Nephron (organoid): Measurements from ENCODE around the gene TXN.

Source experiments
- H3K27ac Mint-ChIP-seq, 3 experiments: 2 replicates each; pipeline ENCODE4 v1.8.0; 2020; ENCODE audit warnings: mixed read lengths in 3 of 3, mild to moderate bottlenecking in 2 of 3, moderate library complexity in 1 of 3
- H3K27me3 Mint-ChIP-seq: 2 replicates; pipeline ENCODE4 v1.8.0; 2021; ENCODE audit warnings: low read depth, mild to moderate bottlenecking, moderate library complexity, mixed read lengths
- H3K36me3 Mint-ChIP-seq: 2 replicates; pipeline ENCODE4 v1.8.0; 2020; ENCODE audit warnings: low read depth, mixed read lengths
- H3K4me1 Mint-ChIP-seq: 2 replicates; pipeline ENCODE4 v1.8.0; 2020; ENCODE audit warnings: mixed read lengths
- H3K4me3 Mint-ChIP-seq, 3 experiments: 2 replicates each; pipeline ENCODE4 v1.8.0; 2020; ENCODE audit warnings: mild to moderate bottlenecking in 3 of 3, mixed read lengths in 3 of 3, moderate library complexity in 2 of 3
- H3K9me3 Mint-ChIP-seq: 2 replicates; pipeline ENCODE4 v1.8.0; 2020; ENCODE audit warnings: mixed read lengths
- TF ChIP-seq, protein P1 (sequence below), 3 experiments: fragments of 200-600 bp; sonication (generic); IDR thresholded peaks; one replicate each; pipeline ENCODE4 v1.5.0; 2021; ENCODE audit warnings: antibody characterized with exemption in 3 of 3; ENCODE audit not compliant: unreplicated experiment in 3 of 3

The TXN gene

DNA sequence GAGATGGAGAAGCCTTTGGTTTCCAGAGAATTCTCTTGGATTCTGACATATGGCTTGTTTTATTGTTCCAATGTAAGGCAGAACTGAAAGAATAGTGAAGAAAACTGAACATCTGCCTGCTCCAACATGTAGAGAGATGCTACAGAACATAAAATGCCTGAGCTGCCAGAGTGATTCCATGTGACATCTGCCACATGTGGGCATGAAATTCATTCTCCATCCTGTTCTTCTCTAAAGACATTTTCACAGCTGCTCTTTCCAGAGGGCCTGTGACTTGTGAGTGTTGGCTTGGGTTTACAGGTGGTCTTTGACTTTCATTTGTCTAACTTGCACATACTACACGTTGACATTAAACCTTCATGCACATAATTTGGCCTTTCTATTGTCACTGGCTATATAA, 33.7 kb upstream of the TXN start:
- Mint-ChIP-seq H3K4me1 (no peaks in the 10 kb centered on the region), H3K4me3 (no peak overlapping the region), H3K27ac (no peak overlapping the region), H3K36me3 (no peaks in the 10 kb centered on the region), H3K27me3 (peaks cover 4% of the 10 kb centered on the region), H3K9me3 (no peaks in the 10 kb centered on the region)
- TF ChIP-seq, protein P1, sequence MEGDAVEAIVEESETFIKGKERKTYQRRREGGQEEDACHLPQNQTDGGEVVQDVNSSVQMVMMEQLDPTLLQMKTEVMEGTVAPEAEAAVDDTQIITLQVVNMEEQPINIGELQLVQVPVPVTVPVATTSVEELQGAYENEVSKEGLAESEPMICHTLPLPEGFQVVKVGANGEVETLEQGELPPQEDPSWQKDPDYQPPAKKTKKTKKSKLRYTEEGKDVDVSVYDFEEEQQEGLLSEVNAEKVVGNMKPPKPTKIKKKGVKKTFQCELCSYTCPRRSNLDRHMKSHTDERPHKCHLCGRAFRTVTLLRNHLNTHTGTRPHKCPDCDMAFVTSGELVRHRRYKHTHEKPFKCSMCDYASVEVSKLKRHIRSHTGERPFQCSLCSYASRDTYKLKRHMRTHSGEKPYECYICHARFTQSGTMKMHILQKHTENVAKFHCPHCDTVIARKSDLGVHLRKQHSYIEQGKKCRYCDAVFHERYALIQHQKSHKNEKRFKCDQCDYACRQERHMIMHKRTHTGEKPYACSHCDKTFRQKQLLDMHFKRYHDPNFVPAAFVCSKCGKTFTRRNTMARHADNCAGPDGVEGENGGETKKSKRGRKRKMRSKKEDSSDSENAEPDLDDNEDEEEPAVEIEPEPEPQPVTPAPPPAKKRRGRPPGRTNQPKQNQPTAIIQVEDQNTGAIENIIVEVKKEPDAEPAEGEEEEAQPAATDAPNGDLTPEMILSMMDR (IDR thresholded peaks at IDR 0.05; ENCODE audit: unreplicated experiment in 3 of 3), result no peak

DNA sequence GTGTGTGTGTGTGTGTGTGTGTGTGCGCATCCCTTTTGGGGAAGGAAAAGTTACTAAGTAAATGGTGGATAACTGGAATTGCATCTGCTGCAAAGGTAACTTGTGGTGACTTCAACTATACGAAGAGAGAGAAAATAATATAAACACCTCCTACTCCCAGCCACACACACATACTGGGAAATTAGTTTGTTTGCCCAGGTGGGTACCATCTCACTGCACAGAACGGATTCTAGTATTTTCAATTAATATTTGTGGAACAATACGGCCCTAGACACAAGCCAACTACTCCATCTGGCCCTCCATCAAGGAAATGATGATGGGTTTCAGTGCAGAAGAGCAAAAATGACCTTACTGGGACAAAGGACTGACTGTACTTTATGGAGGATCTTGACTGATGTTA, 32.2 kb upstream of the TXN start:
- H3K4me3 Mint-ChIP-seq, result no peak overlapping the region

DNA sequence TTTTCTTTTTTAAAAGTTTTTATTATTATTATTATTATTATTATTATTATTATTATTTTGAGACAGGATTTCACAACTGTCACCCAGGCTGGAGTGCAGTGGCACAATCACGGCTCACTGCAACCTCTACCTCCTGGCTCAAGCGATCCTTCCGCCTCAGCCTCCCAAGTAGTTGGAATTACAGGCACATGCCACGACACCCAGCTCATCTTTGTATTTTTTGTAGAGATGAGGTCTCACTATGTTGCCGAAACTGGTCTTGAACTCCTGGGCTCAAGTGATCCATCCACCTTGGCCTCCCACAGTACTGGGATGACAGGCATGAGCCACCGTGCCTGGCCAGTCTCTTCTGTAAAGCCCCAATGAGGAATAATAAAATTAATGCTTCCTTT, 31.0 kb upstream of the TXN start:
- TF ChIP-seq, protein P1 (IDR thresholded peaks at IDR 0.05; ENCODE audit: unreplicated experiment in 3 of 3), result no peak
- Mint-ChIP-seq H3K27ac (no peak overlapping the region), H3K4me1 (peaks cover 9% of the 10 kb centered on the region), H3K27me3 (peaks cover 8% of the 10 kb centered on the region), H3K9me3 (no peaks in the 10 kb centered on the region), H3K36me3 (no peaks in the 10 kb centered on the region), H3K4me3 (no peak overlapping the region)

More for the DNA sequence above, 32.2 kb upstream of the TXN start:
- H3K4me1 Mint-ChIP-seq, result peaks cover 9% of the 10 kb centered on the region
- H3K36me3 Mint-ChIP-seq, result no peaks in the 10 kb centered on the region
- TF ChIP-seq, protein P1 (IDR thresholded peaks at IDR 0.05; ENCODE audit: unreplicated experiment in 3 of 3), result no peak
- peaks cover 8% of the 10 kb centered on the region for H3K27me3 Mint-ChIP-seq
- no peak overlapping the region for H3K27ac Mint-ChIP-seq
- H3K9me3 Mint-ChIP-seq, result no peaks in the 10 kb centered on the region

DNA sequence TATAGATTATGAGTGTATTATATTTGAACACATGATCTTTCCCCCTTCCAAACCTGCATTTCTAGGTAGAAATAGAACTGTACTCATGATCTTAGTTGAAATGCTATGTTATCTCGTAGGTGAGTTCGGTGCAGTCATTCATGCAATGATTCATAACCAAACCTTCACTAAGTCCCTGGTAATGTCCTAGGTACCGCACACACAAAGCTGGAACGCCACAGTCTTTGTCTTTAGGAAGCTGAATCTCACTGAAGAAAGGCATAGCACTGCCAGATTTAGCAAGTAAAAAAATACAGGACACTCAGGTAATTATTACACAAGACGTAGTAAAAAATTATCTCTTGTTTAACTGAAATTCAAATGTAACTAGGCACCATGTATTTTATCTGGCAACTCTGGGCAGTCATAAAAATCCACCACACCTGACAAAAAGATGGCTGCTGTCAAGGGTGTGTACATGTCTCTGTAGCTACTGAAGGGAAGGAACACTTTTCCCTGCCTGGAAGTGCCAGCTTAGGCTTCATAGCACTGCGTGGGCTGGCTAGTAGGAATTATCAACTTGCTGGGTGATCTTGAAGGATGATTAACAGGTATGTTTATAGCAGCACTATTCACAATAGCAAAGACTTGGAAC, 28.0 kb upstream of the TXN start:
- peaks cover 9% of the 10 kb centered on the region for H3K4me1 Mint-ChIP-seq
- no peaks in the 10 kb centered on the region for H3K36me3 Mint-ChIP-seq
- H3K4me3 Mint-ChIP-seq, result peak overlapping the region in 1 of 3 experiments; percentile 33
- TF ChIP-seq, protein P1 (IDR thresholded peaks at IDR 0.05; ENCODE audit: unreplicated experiment in 3 of 3), result no peak
- peaks cover 14% of the 10 kb centered on the region for H3K27me3 Mint-ChIP-seq
- H3K9me3 Mint-ChIP-seq, result no peaks in the 10 kb centered on the region
- peak overlapping the region; percentile 75 to 93 (median 80) for H3K27ac Mint-ChIP-seq

DNA sequence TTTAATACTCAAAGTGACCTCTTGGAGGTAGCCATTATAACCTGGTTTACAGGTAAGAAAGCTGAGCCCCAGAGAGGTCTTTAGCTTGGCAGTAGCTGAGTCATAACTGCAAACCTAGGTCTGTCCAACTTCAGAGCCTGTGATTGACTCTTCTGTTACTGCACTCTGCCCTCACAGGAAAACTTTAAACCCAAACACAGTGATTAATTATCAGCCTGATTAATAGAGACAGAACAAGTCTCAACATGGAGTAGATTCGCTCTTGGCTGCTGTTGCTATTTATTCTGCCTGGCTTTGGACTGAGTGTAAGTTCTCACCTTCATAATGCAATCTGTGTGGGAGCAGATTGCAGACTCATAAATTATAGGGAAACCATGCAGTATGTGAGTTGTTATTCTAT, 27.4 kb upstream of the TXN start:
- TF ChIP-seq, protein P1 (IDR thresholded peaks at IDR 0.05; ENCODE audit: unreplicated experiment in 3 of 3), result no peak
- Mint-ChIP-seq H3K9me3 (no peaks in the 10 kb centered on the region), H3K4me1 (peaks cover 13% of the 10 kb centered on the region), H3K36me3 (no peaks in the 10 kb centered on the region), H3K27me3 (peaks cover 14% of the 10 kb centered on the region), H3K4me3 (no peak overlapping the region), H3K27ac (peak overlapping the region; percentile 75 to 93 (median 80))

DNA sequence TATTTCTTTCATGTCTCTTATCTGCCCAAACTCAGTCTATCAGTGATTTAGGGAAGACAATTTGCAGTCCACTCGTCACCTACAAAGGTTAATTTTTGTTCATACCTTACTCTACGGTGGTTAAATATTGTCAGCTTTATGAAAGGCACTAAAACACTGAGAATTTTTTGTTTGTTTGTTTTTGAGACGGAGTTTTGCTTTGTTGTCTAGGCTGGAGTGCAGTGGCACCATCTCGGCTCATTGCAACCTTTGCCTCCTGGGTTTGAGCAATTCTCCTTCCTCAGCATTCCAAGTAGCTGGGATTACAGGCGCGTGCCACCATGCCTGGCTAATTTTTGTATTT, 26.4 kb upstream of the TXN start:
- peaks cover 13% of the 10 kb centered on the region for H3K4me1 Mint-ChIP-seq
- H3K9me3 Mint-ChIP-seq, result no peaks in the 10 kb centered on the region
- no peaks in the 10 kb centered on the region for H3K36me3 Mint-ChIP-seq
- no peak overlapping the region for H3K4me3 Mint-ChIP-seq
- TF ChIP-seq, protein P1 (IDR thresholded peaks at IDR 0.05; ENCODE audit: unreplicated experiment in 3 of 3), result no peak
- H3K27ac Mint-ChIP-seq, result peak overlapping the region; percentile 33 to 93 (median 50)
- peaks cover 14% of the 10 kb centered on the region for H3K27me3 Mint-ChIP-seq
